Measurements from ENCODE around the gene CLIC3.

DNA sequence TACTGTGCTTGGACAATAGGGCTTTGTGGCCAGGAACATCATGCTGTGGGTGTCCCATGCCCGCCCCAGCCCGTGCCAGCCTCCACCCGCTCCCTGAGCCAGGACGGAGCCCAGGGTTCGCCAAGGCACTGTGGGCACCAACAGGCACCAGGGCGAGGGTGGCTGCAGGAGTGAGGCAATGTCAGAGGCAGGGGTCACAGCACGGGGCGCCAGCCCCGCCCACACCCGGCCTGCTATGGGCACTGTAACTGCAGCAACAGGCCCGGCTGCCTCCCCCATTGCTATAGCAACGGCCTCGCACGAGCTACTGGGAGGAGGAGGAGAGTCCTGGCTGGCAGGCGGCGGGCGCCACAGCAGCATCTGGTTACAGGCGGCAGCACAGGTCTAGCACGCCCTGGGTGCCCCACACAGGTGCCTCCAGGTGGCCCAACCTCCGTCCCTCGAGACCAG is 29.2 kb upstream of the CLIC3 start:
- TF ChIP-seq, protein P1, sequence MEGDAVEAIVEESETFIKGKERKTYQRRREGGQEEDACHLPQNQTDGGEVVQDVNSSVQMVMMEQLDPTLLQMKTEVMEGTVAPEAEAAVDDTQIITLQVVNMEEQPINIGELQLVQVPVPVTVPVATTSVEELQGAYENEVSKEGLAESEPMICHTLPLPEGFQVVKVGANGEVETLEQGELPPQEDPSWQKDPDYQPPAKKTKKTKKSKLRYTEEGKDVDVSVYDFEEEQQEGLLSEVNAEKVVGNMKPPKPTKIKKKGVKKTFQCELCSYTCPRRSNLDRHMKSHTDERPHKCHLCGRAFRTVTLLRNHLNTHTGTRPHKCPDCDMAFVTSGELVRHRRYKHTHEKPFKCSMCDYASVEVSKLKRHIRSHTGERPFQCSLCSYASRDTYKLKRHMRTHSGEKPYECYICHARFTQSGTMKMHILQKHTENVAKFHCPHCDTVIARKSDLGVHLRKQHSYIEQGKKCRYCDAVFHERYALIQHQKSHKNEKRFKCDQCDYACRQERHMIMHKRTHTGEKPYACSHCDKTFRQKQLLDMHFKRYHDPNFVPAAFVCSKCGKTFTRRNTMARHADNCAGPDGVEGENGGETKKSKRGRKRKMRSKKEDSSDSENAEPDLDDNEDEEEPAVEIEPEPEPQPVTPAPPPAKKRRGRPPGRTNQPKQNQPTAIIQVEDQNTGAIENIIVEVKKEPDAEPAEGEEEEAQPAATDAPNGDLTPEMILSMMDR (IDR thresholded peaks at IDR 0.05) = peak in 1 of 6 experiments; percentile 33
- no peak for TF ChIP-seq POLR2A (IDR thresholded peaks at IDR 0.05)

Measured in esophagus squamous epithelium (tissue), 4 donors.